GM06990 (cell line): Measurements from ENCODE around the gene TUB.

Experiments used
- DNase-seq: peaks from one replicate; pipeline ENCODE4 v3.0.0-alpha.2; 2011; ENCODE audit not compliant: insufficient read length; ENCODE audit errors: extremely low read depth
- H3K27me3 ChIP-seq: replicated peaks from 2 replicates; pipeline ENCODE4 v1.6.0; 2011; ENCODE audit warnings: low read length; ENCODE audit not compliant: control insufficient read depth, insufficient read depth
- H3K36me3 ChIP-seq: 2 replicates; pipeline ENCODE4 v1.5.1; 2011; ENCODE audit warnings: low read length; ENCODE audit not compliant: control insufficient read depth, insufficient read depth
- H3K4me3 ChIP-seq: replicated peaks from 2 replicates; pipeline ENCODE4 v1.5.1; 2011; ENCODE audit warnings: low read depth, mild to moderate bottlenecking, control low read depth, low read length
- TF ChIP-seq, protein P1 (sequence below): IDR thresholded peaks from 2 replicates; pipeline ENCODE4 v1.5.1; 2011; ENCODE audit warnings: low read length, control low read depth, mild to moderate bottlenecking, inconsistent platforms; ENCODE audit not compliant: insufficient read depth, poor library complexity, severe bottlenecking

TUB gene

DNA sequence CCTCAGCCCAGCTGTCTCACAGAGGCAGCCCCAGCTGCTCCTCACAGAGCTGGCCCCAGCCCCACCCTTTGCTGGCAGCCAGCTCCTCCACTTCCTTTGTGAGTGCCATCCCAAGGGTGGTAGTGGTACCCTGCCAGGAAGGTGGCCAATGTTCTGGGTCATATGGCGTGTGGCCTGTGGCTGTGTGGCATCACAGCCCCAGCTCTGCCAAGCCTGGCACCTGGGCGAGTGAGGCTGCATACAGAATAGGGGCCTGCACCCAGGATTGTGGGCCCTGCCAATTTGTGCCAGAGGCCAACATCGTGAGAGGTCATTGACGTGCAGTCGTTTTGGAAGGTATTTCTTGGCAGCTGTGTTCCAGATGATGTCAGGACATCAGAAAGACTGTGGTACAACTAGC, 10.7 kb downstream of the TUB start:
- Histone ChIP-seq H3K27me3 (no peaks in the 10 kb centered on the region), H3K36me3 (no peaks in the 10 kb centered on the region), H3K4me3 (no peak overlapping the region)
- TF ChIP-seq, protein P1, sequence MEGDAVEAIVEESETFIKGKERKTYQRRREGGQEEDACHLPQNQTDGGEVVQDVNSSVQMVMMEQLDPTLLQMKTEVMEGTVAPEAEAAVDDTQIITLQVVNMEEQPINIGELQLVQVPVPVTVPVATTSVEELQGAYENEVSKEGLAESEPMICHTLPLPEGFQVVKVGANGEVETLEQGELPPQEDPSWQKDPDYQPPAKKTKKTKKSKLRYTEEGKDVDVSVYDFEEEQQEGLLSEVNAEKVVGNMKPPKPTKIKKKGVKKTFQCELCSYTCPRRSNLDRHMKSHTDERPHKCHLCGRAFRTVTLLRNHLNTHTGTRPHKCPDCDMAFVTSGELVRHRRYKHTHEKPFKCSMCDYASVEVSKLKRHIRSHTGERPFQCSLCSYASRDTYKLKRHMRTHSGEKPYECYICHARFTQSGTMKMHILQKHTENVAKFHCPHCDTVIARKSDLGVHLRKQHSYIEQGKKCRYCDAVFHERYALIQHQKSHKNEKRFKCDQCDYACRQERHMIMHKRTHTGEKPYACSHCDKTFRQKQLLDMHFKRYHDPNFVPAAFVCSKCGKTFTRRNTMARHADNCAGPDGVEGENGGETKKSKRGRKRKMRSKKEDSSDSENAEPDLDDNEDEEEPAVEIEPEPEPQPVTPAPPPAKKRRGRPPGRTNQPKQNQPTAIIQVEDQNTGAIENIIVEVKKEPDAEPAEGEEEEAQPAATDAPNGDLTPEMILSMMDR = no peak
- DNase-seq = no peak

DNA sequence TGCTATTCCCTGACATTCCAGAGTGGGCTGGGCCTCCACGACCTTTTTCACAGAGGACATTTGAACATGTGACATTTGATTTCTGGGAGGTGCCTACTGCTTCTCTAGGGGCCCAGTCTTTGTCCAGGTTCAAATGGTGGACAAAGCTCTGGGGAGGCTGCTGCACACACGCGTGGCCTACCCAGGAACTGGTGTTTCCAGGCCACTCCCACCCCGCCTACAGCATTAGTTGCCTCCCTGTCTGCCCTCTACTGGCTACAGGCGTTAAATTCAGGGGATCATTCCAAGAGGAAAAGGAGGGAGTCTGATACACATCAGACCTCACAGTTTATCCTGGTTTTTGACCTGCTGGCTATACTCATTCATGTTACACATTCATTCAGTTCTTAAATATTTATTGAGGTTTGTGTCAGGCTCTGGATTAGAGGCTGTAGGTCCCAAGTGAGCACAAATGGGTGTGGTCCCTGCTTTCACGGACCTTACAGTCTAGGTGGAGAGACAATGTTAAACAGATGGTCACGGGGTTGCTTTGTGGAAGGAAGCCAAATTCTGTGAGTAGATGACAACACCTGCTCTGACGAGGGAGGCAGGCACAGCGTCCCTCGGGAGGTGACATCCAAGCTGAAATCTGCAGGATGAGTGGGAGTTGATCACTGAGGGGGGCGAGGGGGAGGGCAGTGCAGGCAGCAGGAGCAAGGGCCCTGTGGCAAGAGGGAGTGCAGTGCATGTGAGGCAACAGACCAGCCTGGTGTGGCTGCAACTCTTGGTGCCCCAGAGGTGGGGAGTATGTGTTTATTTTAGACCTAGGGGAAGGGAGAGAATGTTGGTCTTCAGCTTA, 11.8 kb downstream of the TUB start:
- H3K27me3 ChIP-seq = no peaks in the 10 kb centered on the region
- no peak for DNase-seq
- TF ChIP-seq, protein P1 = peak; percentile 80
- H3K4me3 ChIP-seq = no peak overlapping the region
- H3K36me3 ChIP-seq = no peaks in the 10 kb centered on the region

DNA sequence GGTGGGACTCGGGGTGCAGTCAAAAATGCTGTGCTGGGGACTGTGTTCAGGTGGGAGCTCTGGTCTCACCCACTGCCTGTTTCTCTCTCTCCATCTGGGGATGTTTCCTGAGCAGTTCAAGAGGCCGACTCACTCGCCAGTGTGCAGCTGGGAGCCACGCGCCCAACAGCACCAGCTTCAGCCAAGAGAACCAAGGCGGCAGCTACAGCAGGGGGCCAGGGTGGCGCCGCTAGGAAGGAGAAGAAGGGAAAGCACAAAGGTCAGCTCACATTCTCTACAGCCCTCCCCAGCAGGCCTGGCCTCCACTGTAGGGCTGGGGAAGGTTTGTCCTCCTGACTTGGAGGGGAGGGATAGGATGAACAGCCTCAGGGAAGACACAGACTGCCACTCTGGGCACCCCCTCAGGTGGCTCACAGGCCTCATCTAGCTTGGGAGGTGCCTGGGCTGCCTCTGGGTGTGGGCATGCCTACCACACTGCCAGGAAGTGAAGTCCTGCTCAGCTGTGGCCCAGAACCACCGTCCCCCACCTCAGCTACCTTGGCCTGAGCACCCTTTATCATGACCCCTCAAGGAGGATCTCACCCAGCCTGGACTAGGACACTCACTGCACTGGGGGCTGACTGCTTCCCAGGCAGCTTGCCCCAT, 13.0 kb downstream of the TUB start:
- Histone ChIP-seq H3K4me3 (no peak overlapping the region), H3K36me3 (no peaks in the 10 kb centered on the region), H3K27me3 (no peaks in the 10 kb centered on the region)
- no peak for DNase-seq
- TF ChIP-seq, protein P1 = no peak

DNA sequence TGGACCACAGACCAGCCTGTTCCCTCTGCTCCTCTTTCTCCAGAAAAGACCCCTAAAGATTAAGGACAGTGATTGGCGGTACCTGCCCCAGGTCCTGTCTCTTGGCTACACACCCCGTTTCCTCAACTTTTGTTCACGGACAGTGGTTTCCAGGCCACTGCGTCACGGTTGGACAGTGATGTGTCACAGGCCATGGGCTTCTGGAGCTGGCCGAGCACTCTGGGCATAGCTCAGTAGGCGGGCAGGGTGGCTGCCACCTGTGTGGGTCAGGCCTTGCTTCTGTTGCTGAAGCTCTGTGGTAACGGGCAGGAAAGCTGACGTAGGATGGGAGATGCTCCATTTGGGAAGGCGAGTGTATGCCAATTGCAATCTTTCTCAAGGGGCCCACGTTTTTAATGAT, 13.6 kb downstream of the TUB start:
- Histone ChIP-seq H3K27me3 (no peaks in the 10 kb centered on the region), H3K4me3 (no peak overlapping the region), H3K36me3 (no peaks in the 10 kb centered on the region)
- DNase-seq = no peak
- TF ChIP-seq, protein P1 = no peak

DNA sequence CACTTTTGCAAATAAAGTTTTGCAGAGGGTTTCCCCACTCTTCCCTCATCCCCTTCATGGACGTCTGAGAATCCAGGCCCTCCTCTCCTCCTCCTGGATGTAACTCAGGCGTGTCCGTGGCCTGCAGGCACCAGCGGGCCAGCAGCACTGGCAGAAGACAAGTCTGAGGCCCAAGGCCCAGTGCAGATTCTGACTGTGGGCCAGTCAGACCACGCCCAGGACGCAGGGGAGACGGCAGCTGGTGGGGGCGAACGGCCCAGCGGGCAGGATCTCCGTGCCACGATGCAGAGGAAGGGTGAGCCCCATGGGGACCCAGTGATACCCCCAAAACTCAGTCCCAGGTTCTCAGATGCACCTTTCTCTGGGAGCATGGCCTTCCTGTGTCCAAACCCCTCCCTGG, 14.4 kb downstream of the TUB start:
- TF ChIP-seq, protein P1 = no peak

More for the DNA sequence above, 14.4 kb downstream of the TUB start:
- no peak overlapping the region for H3K4me3 ChIP-seq
- H3K27me3 ChIP-seq = no peaks in the 10 kb centered on the region
- H3K36me3 ChIP-seq = no peaks in the 10 kb centered on the region
- DNase-seq = no peak
